PC-3 (cell line): ENCODE measurements around the gene NSRP1.

Experiments
- EZH2 ChIP-seq: fragments of 300-600 bp; sonication (generic); IDR thresholded peaks from one replicate; pipeline ENCODE4 v1.6.1; 2017; ENCODE audit warnings: antibody characterized with exemption, mild to moderate bottlenecking, low read length; ENCODE audit not compliant: unreplicated experiment
- EZH2phosphoT487 ChIP-seq: fragments of 300-600 bp; sonication (generic); IDR thresholded peaks from 2 replicates; pipeline ENCODE4 v1.6.1; 2018; ENCODE audit warnings: mild to moderate bottlenecking, antibody characterized with exemption, low read length, borderline replicate concordance
- TF ChIP-seq, protein P1 (sequence below): fragments of 300-600 bp; sonication (generic); conservative IDR thresholded peaks from 2 replicates; pipeline ENCODE4 v1.5.1; 2017; ENCODE audit warnings: antibody characterized with exemption, low read depth, mild to moderate bottlenecking, low read length

DNA sequence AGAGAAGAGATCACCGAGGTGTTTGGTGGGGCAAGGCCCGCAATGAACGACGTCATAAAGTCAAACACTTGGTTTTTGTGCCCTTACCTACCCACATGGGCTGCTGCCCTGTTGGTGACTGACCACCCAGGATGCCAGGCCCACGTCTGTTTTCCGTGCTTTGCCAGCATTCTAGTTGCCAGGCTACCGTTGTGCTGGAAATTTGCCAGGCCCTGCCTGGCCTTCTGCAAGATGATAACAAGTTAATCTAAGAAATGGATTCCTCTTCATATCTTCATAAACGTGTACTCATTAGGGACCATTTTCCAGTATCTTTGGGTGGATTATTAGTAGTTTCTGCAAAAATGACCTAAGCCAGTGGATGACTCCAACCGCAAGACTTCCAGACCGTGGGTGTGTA, 83.5 kb downstream of the NSRP1 start:
- TF ChIP-seq EZH2 (no peak), EZH2phosphoT487 (no peak)
- TF ChIP-seq, protein P1, sequence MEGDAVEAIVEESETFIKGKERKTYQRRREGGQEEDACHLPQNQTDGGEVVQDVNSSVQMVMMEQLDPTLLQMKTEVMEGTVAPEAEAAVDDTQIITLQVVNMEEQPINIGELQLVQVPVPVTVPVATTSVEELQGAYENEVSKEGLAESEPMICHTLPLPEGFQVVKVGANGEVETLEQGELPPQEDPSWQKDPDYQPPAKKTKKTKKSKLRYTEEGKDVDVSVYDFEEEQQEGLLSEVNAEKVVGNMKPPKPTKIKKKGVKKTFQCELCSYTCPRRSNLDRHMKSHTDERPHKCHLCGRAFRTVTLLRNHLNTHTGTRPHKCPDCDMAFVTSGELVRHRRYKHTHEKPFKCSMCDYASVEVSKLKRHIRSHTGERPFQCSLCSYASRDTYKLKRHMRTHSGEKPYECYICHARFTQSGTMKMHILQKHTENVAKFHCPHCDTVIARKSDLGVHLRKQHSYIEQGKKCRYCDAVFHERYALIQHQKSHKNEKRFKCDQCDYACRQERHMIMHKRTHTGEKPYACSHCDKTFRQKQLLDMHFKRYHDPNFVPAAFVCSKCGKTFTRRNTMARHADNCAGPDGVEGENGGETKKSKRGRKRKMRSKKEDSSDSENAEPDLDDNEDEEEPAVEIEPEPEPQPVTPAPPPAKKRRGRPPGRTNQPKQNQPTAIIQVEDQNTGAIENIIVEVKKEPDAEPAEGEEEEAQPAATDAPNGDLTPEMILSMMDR: no peak
